NCI-H2196 treated with DMSO at 0.1 percent for 48 hours (cell line): ENCODE results near the gene LMO1.

Source experiments
- DNase-seq: peaks from one replicate; lab custom pipeline; 2025; ENCODE audit not compliant: unreplicated experiment; lab: John Stamatoyannopoulos, UW

LMO1 gene

DNA sequence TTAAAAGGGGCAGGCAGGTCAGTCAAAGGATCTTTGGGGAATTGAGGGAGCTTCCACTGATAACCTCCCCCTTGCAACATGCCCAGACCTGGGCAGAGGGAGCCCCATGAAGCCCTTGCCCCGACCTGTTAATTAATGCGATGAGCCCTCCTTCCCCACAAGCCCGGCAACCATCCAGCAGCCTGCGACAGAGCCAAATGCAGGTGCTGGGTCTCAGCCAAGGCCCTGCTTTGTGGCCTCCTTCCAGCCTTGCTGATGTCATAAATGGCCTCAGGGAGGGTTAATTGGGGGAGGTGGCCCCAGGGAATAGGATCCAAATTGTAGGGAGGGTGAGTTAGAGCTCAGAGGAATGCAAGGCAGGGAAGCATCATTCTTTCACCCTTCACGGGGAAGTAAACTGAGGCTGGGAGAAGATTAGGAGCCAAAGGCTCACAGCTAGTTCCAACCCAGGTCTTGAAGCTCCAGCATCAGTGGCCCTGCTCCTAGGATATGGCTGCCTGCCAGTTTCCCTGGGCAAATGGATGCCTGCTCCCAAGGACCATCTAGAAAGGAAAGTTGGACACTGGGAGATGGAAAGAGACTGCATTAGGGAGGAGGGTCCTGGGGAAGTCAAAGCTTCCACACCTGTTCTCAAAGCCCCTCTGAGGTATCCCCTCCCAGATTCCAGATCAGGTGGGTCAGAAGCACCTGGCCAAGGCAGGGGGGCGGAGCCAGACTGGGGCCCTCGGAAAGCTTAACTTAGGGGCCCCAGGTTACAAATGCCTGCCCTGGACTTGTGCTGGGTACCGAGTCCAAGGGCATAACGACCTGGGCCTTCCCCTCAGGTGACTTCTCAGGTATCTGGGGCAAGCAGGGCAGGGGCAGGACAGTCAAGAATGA, 34.1 kb downstream of the LMO1 start:
- DNase-seq = peak; percentile 74

DNA sequence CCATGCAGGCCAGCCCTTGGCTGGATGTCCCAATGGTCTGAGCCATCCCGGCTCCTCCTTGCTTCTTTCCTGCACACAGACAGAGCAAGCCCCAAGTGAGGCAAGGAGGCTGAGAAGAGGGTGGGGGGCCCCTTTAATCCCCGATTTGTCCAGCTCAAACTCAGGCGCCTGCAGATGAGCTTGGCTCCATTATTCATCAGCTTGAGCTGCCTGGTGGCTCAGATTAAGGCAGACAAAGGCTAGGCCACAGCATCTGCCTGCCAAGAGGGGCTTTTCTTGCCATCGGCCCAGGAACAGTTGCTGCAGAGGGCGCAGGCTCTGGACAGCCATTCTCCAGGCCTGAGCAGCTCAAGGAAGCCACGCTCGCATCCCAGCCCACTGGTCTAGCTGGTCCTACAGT, 35.4 kb downstream of the LMO1 start:
- no peak for DNase-seq

DNA sequence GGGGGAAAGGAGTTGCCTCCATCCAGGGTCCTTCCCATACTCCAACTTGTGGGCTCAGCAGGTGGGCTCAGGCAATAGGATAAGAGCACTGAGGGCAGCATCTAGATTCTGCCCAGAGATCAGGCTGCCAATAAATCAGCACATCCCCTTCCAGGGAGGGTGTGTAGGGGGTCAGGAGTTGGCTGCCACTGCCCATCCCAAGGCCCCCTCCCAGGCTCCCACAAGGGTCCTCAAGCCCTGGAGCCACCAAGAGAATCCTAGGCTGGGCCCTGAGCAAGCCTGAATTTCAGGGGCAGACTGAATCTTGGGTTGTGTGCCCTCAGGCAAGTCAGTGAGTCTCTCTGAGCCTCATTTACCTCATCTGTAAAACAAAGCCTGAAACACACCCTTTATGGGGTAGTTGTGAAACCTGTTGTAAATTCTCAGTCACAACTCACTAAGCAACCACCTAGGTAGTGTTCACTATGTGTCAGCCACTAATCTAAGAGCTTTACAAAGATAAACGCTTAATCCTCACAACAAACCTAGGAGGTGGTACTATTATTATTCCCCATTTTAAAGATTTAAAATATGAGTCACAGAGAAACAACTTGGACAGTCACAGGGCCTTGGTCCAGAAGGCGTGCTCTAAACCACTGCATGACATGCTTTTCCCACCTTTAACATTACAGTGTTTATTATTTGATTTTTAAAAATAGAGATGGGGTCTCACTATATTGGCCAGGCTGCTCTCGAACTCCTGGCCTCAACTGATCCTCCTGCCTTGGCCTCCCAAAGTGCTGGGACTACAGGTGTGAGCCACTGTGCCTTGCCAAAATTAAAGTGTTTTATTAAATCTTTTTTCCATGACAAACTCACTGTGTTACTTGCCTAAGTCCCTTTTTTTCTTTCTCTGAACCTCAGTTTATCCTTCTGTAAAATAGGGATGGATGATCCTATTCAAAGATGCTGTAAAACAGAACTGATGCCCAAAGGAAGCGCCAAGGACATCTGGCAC, 36.2 kb downstream of the LMO1 start:
- DNase-seq = no peak

DNA sequence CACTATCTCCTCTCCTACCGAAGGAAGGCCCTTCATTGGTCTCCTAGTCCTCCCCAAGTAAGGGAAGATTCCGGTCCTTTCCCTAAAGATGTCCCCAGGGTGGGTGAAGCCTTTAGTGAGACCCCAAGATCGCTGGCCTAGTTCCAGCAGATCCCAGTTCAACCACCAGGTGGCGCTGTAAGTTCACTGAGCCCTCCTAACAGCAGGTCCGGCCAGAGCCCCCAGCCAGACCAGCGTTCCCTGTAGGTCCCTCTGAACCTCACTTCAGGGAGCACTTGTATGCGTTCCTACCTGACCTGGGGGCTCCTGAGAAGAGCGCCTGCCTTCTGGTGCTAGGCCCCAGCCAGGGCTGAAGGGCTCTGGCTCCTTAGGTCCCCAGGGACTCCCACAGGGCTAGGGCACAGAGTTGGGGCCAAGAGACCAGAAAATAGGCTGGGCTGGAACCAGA, 38.1 kb downstream of the LMO1 start:
- DNase-seq = peak; percentile 13

DNA sequence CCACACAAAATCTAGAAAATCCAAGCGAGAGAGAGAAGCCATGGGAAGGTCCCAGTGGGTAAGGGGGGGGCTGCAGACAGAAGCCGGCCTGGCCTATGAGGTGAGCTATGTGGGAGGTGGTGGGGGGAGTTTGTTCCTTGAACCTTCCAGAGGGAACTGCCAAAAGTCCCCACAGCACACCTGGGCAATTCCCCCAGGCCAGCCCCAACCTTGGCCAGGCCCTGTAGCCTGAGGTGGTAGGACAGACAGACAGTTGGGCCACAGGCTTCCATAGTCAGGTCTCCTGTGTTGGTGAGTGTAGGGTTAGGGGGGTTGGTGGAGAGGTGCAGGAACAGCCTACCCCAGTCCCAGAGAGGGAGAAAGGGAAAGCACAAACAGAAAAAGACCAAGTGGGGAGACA, 39.0 kb downstream of the LMO1 start:
- DNase-seq = no peak

DNA sequence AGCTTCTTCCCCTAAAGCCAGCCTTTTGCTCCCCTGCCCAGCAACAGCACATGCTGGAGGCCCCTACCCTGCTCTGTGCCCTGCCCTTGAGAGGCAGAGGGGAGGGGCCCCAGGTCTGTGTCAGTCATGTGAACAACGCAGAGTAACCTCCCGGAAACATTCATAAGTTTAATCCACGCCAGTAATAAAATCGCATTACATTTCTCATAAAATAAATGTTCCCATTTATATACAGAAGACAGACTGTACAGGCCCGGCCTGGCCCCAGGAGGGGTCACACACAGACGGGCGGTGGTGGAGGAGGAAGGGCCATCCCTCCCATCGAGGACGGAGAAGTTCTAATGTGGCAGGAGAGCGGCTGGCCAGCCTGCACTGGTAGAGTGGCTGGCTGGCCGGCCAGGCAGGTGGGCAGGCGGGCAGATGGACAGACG, 39.5 kb downstream of the LMO1 start:
- DNase-seq = no peak

DNA sequence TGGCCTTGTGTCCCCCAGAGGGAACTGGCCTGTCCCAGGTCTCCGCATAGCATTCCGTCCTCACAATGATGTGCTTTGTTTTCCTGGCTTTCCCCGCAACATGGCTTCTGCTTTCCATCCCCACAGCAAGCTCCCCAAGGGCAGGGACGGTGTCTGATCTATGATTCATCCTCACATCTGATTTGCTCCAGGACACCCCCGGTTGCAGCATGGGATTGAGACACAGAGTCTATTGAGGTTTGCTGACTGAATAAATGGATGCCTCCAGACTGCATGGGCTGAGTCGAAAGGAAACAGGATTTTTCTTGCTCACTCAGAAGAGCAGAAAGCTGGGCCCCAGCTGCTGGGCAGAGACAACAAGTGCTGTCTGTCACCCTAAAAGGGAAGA, 40.2 kb downstream of the LMO1 start:
- DNase-seq = no peak

DNA sequence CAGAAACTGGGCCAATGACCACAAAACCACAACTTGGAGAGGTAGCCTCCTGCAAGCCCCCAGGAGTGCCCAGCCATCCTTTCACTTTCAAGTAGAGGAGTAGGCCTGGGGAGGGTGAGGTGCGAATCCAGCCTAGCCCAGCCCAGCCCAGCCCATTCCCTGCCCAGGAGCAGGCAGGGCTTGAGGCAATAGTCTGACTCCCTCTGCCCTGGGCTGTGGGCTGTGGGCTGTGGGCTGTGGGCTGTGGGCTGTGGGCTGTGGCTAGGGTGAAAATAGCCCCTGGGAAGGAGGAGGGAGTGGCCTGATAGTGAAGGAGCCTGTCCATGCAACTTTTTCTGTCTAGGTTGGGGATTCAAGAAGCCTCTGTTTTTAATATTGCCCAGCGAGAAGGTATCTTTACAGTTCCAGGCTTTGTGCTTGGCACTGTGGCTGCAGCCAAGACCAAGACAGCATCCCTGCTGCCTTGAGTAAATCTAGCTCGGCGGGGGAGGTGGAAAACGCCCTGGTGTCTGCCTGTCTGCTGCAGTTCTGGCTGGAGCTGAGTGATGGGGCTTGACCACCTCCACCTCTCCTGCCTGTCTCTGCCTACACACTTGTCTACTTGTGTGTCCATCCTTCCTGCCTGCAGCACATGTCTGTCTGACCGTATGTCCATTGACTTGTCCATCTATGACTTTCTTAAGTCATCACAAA, 40.7 kb downstream of the LMO1 start:
- DNase-seq = no peak

DNA sequence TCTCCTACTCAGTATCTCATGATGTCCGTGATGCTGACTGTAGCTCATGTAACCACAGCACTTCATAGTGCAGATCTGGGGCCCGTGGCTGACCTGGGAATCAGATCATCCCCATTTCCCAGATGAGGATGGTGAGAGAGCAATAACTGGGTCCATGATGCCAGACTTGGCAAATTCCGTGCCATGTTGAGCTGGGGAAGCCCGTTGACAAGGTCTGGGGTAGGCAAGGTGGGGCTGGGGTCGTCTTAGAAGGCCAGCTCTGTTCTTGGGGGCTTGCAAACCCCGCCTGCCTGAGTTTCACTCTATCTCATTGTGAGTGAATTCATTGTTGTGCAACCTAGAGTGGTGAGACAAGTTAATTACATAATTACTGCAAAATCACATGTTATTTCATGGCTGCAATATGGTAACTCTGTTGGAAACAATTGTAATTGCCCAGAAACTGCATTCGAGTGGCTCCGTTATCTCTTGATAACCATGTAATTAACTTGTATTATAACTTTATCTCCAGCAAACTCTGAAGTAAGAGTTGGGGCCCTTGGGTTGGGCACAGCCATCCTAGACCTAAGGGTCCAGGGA, 41.7 kb downstream of the LMO1 start:
- no peak for DNase-seq

DNA sequence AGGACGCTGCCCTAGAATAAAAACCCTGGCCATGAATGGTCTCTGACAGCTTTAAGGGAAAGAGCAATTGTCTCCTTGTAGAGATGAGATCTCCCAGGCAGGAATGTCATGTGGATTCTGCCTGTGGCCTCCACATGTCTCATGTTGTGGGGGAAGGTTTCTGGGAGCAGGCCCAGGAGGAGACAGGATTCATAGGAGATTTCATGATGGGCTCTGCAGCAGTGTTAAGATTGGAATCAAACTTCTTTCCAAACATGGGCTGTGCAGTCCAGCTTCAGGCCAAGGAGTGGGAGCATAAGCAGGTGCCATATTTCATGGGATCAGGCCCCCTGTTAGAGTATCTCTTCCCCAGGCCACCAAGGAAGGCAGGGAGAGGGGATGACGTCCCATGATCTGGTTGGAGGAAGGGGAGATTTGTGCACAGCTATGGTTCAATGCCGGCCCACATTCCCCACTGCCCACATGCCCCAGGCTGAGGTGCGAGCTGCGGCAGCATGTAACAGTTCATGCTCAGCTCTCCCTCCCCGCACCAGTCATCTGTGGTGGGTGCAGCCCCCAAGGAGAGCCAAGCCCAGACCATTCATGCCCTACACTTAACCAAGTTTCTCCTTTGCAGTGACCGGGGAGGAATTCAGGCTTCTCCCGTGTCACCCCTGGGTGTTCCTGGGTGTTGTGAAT, 42.5 kb downstream of the LMO1 start:
- DNase-seq = no peak

DNA sequence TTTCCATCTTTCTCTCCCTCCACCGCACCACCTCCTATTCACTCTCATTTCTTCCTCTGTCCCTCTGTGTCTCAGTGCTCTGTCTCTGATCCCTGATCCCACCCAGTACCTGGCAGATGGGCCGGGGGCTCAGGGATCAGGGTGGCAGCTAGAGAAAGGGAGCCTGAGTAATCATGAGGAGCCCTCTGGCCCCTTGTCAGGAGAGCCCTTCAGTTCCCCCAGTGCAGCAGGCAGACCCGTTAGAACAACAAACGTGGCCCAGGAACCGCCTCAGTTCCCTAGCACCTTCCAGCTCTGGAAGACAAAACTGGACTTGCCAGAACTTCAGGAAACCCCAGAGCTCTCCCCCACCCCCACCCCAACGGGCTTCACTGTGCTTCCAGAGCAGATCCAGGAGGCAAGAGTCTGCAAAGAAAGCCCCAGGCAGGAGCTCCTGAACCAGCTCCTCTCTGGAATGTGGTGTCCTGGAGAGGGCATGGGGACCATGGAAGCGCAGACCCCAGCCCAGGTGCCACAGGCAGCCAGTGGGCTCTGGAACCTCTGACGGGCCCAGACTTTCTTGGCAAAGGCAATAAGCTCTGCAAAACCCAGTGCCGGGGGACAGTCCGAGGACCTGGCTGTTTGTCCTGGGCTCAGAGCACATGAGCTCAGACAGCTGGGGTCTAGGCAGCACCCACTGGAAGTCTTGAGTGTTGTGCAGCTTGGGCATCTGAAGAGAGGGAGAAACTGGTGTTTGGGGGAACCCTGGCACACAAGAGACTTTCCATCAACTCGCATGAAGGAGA, 43.2 kb downstream of the LMO1 start:
- DNase-seq = no peak

DNA sequence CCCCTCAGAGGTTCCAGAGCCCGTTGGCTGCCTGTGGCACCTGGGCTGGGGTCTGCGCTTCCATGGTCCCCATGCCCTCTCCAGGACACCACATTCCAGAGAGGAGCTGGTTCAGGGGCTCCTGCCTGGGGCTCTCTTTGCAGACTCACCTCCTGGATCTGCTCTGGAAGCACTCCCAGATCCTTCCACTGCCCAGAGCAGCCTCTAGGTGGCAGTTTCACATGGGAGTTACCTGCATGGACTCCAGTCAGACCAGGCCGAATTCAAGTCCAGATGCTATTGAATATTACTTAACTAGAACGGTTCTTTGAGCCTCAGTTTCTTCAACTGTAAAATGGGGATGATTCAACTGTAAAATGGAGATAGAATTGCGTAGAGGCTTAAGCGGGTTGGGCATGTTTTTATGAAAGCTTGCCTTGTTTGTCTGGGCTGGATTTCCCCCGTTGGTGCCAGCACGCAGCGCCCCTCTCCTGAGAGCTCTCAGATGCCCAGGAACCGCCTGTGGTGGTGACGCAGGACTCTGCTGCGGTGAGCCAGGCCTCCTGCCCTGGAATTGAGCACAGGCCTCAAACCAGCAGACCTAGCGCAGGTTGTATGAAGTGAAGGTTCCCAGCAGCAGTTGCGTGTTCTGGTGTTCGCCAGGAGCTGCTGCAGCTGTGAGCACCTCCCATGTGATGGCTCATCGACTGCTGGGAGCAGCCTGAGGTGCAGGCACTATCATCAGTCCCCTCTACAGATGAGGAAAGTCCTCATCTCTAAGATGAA, 44.2 kb downstream of the LMO1 start:
- DNase-seq = peak; percentile 26

DNA sequence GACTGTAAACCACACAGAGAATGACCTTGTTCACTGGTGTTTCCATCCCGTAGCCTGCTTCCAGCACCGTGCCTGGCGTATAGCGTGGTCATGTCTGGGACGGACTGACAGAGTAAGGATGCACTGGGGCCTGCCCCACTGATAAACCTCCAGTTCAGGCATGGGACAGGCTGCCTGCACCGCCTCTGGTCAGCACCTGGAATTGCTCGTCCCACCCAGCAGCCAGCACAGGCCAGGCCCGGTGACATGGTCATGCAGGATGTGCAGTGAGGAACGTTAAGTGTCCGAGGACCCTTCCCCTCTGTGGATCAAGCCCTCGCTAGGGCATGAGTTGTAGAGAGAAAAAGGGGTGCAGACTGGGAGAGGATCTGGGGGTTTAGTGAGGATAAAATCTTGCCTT, 44.8 kb downstream of the LMO1 start:
- no peak for DNase-seq

DNA sequence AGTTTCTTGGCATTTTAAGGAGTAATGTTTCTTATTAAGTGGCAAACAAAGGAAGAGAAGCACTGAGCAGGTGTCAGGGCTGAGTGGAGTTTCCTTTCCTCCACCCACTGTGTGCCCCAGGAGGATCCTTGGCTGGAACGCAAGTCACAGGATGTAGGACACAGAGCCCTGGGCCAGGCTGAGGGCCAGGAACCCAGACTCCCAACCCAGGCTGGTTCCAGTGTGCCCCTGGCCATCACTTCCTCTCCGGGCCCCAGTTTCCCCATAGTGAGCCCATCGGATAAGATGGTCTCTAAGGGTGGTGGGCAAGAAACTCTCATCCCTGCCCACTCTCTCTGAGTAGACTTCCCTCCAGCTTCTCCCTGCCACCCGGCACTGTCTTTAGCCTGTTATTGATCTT, 45.3 kb downstream of the LMO1 start:
- DNase-seq = no peak

DNA sequence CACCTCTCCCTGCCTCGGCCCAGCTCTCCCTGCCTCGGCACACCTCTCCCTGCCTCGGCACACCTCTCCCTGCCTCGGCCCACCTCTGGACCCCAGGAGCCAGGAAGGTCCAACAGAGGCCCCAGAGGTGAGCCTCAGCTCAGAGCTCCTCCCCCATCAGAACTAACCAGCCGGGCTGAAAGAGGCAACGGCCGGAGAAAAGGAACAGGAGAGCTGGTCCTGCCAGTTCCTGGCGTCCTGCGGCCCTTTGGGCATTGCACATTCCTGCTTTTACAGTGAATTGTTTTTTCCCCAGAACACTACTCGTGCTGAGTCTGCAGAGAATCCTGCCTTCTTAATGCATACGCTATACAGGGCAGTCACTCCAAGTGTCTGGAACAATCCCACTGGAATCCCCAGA, 45.8 kb downstream of the LMO1 start:
- no peak for DNase-seq

DNA sequence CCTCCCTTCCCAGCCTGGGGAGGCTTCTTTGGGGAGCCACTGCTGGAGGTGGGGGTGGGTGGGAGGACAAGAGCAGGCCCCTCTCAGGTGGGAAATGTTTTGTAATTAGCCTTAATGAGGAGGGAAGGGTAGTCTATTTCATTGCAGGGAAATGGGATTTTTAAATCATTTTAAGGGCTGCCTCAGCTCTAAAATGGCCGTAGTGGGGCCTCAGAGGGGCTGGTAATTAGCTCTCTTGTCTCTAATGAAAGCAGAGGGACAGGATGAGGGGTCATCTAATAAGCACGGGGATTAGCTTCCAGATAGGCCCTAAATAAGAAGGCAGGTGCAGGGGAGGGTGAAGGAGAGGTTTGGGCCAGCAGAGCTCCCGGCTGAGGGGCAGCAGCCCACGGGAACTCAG, 46.5 kb downstream of the LMO1 start:
- no peak for DNase-seq

DNA sequence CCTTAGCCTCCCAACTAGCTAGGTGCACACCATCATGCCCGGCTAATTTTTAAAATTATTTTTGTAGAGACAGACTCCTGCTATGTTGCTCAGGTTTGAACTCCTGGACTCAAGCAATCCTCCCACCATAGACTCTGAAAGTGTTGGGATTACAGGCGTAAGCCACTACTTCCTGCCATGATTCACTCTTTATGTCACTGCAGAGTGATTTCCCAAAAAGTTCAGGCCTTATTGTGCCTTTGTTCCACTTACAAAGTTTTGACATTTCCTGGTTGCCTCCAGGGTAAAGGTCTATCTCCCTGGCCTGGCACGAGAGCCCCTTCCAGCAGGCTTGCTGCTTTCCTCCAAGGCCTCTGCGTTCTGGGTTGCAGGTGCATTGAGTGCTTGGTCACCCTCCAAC, 50.3 kb downstream of the LMO1 start:
- DNase-seq = no peak

DNA sequence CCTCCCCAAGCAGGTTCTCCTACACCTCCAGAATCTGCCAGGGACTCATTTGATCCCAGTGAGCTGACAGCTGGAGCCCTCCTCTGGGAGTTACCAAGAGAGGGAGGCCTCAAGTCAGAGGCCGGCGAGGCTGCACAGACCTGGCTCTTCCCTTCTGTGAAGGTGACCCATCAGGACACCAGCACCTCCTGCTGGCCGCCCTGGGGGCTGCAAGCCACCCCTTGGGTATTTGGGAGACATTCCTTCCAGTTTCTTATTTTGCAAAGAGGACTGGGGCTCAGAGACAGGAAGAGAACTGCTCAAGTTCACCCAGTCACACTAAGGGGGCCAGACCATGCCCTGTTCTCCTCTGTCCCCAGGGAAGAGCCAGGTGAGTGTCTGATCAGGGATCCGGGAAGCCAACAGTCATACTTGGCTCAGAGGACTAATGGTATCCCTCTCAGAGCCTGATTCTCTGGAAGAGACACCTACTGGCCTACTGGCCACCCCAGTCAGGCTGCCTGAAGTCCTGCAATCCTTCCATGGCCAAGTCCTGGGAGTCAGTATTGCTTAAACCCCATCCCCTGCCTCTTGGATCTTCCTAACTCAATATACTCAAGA, 54.4 kb downstream of the LMO1 start:
- no peak for DNase-seq
